OCI-LY7 (cell line): ENCODE data around the gene SLC4A1AP. TPM values are rescaled to one million over a fixed set of nuclear protein-coding genes. Genes with fewer than 3 reads are reported as not detected.

ENCODE experiments used
- BruUV-seq: library from RNA; stranded (reverse); fragments of 400-500 nt; replicated peaks from 2 replicates; lab custom pipeline; 2021; lab: Mats Ljungman, UMichigan
- CTCF ChIA-PET: fragments of 300-600 bp; sonication (Branson Sonifier 250); formaldehyde crosslinking; loops from one replicate; lab custom pipeline; 2022; ENCODE audit warnings: antibody characterized with exemption; ENCODE audit not compliant: unreplicated experiment; lab: Charles Lee
- POLR2A ChIA-PET: fragments of 300-600 bp; sonication (Branson Sonifier 250); formaldehyde crosslinking; loops from one replicate; lab custom pipeline; 2022; ENCODE audit warnings: antibody characterized with exemption; lab: Charles Lee
- DNase-seq: peaks from one replicate; pipeline ENCODE4 v3.0.0-alpha.2; 2015; ENCODE audit warnings: low spot score
- H2AFZ ChIP-seq: fragments of 200-600 bp; sonication (generic), shearing (Covaris generic); 2 replicates; pipeline ENCODE4 v1.6.1; 2014; ENCODE audit warnings: mild to moderate bottlenecking, antibody characterized with exemption, low read length, moderate library complexity
- H3K27ac ChIP-seq: fragments of 200-600 bp; sonication (generic); 2 replicates; pipeline ENCODE4 v1.5.1; 2014; ENCODE audit warnings: mixed run types, low read depth, mild to moderate bottlenecking, moderate library complexity, low read length, inconsistent platforms; ENCODE audit not compliant: poor library complexity, severe bottlenecking
- H3K36me3 ChIP-seq: fragments of 200-600 bp; sonication (generic); 2 replicates; pipeline ENCODE4 v1.6.1; 2014; ENCODE audit warnings: mild to moderate bottlenecking, antibody characterized with exemption, low read length, moderate library complexity, mixed read lengths; ENCODE audit not compliant: insufficient read depth
- H3K4me1 ChIP-seq: fragments of 200-600 bp; sonication (generic); 2 replicates; pipeline ENCODE4 v1.5.1; 2014; ENCODE audit warnings: mild to moderate bottlenecking, low read length; ENCODE audit not compliant: insufficient read depth, poor library complexity, severe bottlenecking
- H3K4me2 ChIP-seq: fragments of 200-600 bp; sonication (generic); 2 replicates; pipeline ENCODE4 v1.6.1; 2014; ENCODE audit warnings: mild to moderate bottlenecking, low read length
- H3K4me3 ChIP-seq: fragments of 200-600 bp; sonication (generic); 2 replicates; pipeline ENCODE4 v1.5.1; 2014; ENCODE audit warnings: mild to moderate bottlenecking, low read depth, low read length; ENCODE audit not compliant: poor library complexity, severe bottlenecking
- H3K79me2 ChIP-seq: fragments of 200-600 bp; sonication (generic); 2 replicates; pipeline ENCODE4 v1.6.1; 2016; ENCODE audit warnings: low read depth, mild to moderate bottlenecking, low read length, moderate library complexity, mixed read lengths; ENCODE audit not compliant: insufficient read depth
- H3K9me2 ChIP-seq: fragments of 200-600 bp; sonication (generic); 2 replicates; pipeline ENCODE4 v1.6.1; 2016; ENCODE audit warnings: mild to moderate bottlenecking, low read length, mixed read lengths; ENCODE audit not compliant: insufficient read depth
- H3K9me3 ChIP-seq: fragments of 200-600 bp; sonication (generic); 2 replicates; pipeline ENCODE4 v1.6.1; 2014; ENCODE audit warnings: mild to moderate bottlenecking, mixed run types, low read length, mixed read lengths
- H4K20me1 ChIP-seq: fragments of 200-600 bp; sonication (generic); 2 replicates; pipeline ENCODE4 v1.6.1; 2014; ENCODE audit warnings: mild to moderate bottlenecking, antibody characterized with exemption, low read length, moderate library complexity, mixed read lengths; ENCODE audit not compliant: insufficient read depth
- CTCF ChIP-seq: fragments of 200-600 bp; sonication (generic); conservative IDR thresholded peaks from 2 replicates; pipeline ENCODE4 v1.5.1; 2014; ENCODE audit warnings: mild to moderate bottlenecking, antibody characterized with exemption, low read length, moderate library complexity, mixed read lengths
- EZH2phosphoT487 ChIP-seq: fragments of 200-600 bp; sonication (generic); IDR thresholded peaks from 2 replicates; pipeline ENCODE4 v1.6.1; 2018; ENCODE audit warnings: low read depth, borderline replicate concordance, mild to moderate bottlenecking, mixed run types, antibody characterized with exemption, low read length, moderate library complexity, mixed read lengths
- intact Hi-C: fragments of 100-400 bp; cut with micrococcal nuclease; formaldehyde crosslinking; loops from one replicate; pipeline ENCODE4 v1.10.0; 2022; ENCODE audit not compliant: unreplicated experiment
- total RNA-seq, 2 experiments: library from RNA; depleted of rRNA in 1 of 2; stranded (reverse); fragments of >200 nt in 1 of 2; shearing (Covaris generic) in 1 of 2; gene quantifications; 2 replicates each; pipeline ENCODE4 v1.2.3, GENCODE V29; 2014 to 2022

Gene SLC4A1AP
- total RNA-seq, 2 experiments from 2014 or later: 26.2 to 27.9 TPM

- no peaks in the 10 kb centered on the region for H3K36me3 ChIP-seq
- no peaks in the 10 kb centered on the region for H3K4me1 ChIP-seq
- H3K4me3 ChIP-seq: no peak overlapping the region
- no peaks in the 10 kb centered on the region for H3K9me3 ChIP-seq
- no peak overlapping the region for H3K27ac ChIP-seq
- H4K20me1 ChIP-seq: no peaks in the 10 kb centered on the region
- BruUV-seq: no TSS peak
- no peak overlapping the region for H3K4me2 ChIP-seq
- POLR2A ChIA-PET: no interaction called here
- H3K79me2 ChIP-seq: no peaks in the 10 kb centered on the region
- CTCF ChIA-PET: no interaction called here
- no peak for TF ChIP-seq CTCF
- no peak for TF ChIP-seq EZH2phosphoT487
- no peak for DNase-seq
- H2AFZ ChIP-seq: no peak overlapping the region
- H3K9me2 ChIP-seq: no peaks in the 10 kb centered on the region
- intact Hi-C loops: no loop called here
These were observed 46.4 kb downstream of the SLC4A1AP start for GRCh38 chr2:27709960-27710575.

DNA sequence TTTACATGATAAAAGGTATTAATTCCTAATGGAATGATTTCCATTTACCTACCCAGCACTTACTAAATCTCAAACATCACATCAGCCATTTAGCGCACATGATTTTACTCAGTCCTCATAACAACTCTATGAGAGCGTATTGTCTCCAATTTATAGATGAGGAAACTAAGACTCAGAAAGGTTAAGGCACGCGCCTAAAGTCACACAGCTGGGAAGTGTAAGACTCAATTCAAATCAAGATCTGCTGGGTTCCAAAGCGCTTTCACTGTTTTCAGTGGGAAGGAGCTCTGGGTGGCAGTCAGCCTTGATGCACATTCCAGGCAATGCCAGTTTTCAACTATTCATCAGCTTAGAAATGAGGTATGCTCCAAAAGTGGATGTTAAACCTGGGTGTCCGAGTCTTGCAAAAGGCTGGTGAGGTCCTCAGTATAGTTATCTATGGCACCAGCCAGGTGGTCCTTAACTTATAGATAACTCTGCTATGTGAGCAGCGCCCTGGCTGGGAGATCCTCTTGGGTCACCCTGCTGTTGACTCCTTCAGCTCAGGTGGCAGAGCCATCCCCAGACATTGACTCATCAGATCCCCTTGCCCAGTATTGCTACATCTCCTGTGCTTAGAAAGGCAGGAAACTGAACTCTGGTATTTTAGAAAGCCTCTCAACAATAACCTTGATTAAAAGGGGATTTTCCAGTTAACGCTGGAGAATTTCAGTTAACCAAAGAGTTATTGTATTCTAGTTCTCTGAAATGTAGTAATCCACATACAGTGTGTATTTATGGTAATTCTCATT is 47.1 kb downstream of the SLC4A1AP start:
- intact Hi-C loops: no loop called here
- Histone ChIP-seq H3K9me3 (no peaks in the 10 kb centered on the region), H3K4me2 (no peak overlapping the region), H4K20me1 (no peaks in the 10 kb centered on the region), H3K36me3 (no peaks in the 10 kb centered on the region), H3K9me2 (no peaks in the 10 kb centered on the region), H3K4me3 (no peak overlapping the region), H3K27ac (no peak overlapping the region), H3K4me1 (no peaks in the 10 kb centered on the region), H3K79me2 (no peaks in the 10 kb centered on the region), H2AFZ (no peak overlapping the region)
- no TSS peak for BruUV-seq
- CTCF ChIA-PET: no interaction called here
- no peak for DNase-seq
- TF ChIP-seq EZH2phosphoT487 (no peak), CTCF (no peak)
- POLR2A ChIA-PET: no interaction called here

GRCh38 chr2:27711804-27712203 is 48.1 kb downstream of the SLC4A1AP start:
- no peak for DNase-seq
- H2AFZ ChIP-seq: no peak overlapping the region
- H3K4me3 ChIP-seq: no peak overlapping the region
- H3K36me3 ChIP-seq: no peaks in the 10 kb centered on the region
- no peaks in the 10 kb centered on the region for H4K20me1 ChIP-seq
- H3K4me2 ChIP-seq: no peak overlapping the region
- BruUV-seq: no TSS peak
- no peak for TF ChIP-seq CTCF
- H3K79me2 ChIP-seq: no peaks in the 10 kb centered on the region
- POLR2A ChIA-PET: interaction anchor here (0.6 to 0.8 kb wide), 2 partner anchors 11 to 1025 kb away, joined by 3 read pairs; no protein-coding TSS in a partner anchor
- intact Hi-C loops: no loop called here
- CTCF ChIA-PET: no interaction called here
- no peaks in the 10 kb centered on the region for H3K9me2 ChIP-seq
- H3K9me3 ChIP-seq: no peaks in the 10 kb centered on the region
- H3K27ac ChIP-seq: no peak overlapping the region
- no peaks in the 10 kb centered on the region for H3K4me1 ChIP-seq
